ENCODE measurements around the gene UNC45B. TPM values are rescaled to one million over a fixed set of nuclear protein-coding genes. Genes with fewer than 3 reads are reported as not detected.
"Not testable (repeated sequence)": the region's sequence is repeated elsewhere in the genome, so short reads cannot be mapped to it uniquely, and the experiment has no call there.

The UNC45B gene
- total RNA-seq, 2 donors from 2014 or later, result not detected

DNA sequence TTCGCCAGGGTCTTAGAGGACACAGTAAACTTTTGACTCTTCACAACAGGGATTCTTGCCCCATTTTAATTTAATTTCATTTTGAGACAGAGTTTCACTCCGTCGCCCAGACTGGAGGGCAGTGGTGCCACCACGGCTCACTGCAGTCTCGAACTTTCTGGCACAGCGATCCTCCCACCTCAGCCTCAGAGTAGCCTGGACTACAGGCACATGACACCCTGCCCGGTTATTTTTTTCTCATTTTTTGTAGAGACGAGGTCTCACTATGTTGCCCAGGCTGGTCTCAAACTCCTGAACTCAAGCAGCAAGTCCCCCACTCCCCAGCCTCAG, 5.2 kb upstream of the UNC45B start:
- no peaks in the 10 kb centered on the region for H3K27me3 ChIP-seq
- TF ChIP-seq, protein P1, sequence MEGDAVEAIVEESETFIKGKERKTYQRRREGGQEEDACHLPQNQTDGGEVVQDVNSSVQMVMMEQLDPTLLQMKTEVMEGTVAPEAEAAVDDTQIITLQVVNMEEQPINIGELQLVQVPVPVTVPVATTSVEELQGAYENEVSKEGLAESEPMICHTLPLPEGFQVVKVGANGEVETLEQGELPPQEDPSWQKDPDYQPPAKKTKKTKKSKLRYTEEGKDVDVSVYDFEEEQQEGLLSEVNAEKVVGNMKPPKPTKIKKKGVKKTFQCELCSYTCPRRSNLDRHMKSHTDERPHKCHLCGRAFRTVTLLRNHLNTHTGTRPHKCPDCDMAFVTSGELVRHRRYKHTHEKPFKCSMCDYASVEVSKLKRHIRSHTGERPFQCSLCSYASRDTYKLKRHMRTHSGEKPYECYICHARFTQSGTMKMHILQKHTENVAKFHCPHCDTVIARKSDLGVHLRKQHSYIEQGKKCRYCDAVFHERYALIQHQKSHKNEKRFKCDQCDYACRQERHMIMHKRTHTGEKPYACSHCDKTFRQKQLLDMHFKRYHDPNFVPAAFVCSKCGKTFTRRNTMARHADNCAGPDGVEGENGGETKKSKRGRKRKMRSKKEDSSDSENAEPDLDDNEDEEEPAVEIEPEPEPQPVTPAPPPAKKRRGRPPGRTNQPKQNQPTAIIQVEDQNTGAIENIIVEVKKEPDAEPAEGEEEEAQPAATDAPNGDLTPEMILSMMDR (IDR thresholded peaks at IDR 0.05), result no peak

DNA sequence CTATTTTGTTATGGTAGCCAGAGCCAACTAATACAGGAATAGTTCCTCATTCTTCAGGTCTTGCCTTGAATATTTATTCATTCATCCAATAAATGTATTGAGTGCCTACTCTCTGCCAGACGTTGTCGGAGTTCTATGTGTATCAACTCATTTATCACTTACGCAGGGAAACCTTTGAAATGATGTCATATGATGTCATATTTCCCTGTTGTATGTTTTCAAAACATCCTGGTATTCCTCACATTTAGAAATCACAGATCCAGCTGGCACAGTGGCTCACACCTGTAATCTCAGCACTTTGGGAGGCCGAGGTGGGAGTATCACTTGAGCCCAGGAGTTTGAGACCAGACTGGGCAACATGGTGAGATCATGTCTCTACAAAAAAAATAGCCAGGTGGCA, 2.8 kb upstream of the UNC45B start:
- Histone ChIP-seq H3K36me3 (no peaks in the 10 kb centered on the region), H3K9ac (ENCODE audit: low read depth in 2 of 2, low read length in 2 of 2) (no peak overlapping the region), H3K4me3 (no peak overlapping the region), H3K27ac (no peak overlapping the region), H3K9me3 (no peaks in the 10 kb centered on the region), H3K4me1 (no peaks in the 10 kb centered on the region), H3K27me3 (no peaks in the 10 kb centered on the region)
- no peak for DNase-seq
- intact Hi-C loops (cut with DNase I), result no loop called here
- TF ChIP-seq, protein P1 (IDR thresholded peaks at IDR 0.05), result no peak

More for the DNA sequence above, 5.2 kb upstream of the UNC45B start:
- peak overlapping the region in 1 of 2 donors; percentile 91 for H3K9ac ChIP-seq (ENCODE audit: low read depth in 2 of 2, low read length in 2 of 2)
- no peak overlapping the region for H3K27ac ChIP-seq
- no peaks in the 10 kb centered on the region for H3K4me1 ChIP-seq
- no peak for DNase-seq
- intact Hi-C loops (cut with DNase I), result no loop called here
- H3K9me3 ChIP-seq, result no peaks in the 10 kb centered on the region
- H3K36me3 ChIP-seq, result no peaks in the 10 kb centered on the region
- no peak overlapping the region for H3K4me3 ChIP-seq

DNA sequence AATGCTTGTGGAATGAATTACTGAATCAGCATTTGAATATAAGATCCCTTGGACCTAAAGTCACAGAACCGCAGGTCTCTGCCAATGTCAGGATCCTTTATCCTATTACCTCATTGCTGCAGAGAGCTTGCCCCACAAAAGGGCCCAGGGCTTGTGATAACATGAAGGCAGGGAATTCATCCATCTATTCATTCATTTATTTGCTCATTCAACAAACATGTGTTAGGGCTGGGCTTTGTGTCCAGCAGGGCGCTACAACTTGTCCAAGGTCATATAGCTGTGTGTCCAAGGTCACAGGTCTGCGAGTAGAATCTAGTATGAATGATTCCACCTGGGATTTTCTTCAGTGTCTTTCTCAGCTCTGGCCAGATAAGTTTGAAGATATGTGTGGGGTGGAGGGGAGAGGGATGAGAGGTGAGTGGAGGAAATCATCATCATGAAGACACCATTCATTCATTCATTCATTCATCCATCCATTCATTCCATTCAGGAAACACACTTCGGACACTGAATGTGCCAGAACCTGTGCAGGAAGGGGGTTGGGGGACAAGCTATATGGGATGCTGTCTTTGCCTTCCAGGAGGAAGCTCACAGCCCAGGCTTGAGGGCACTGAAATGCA, 1.3 kb upstream of the UNC45B start:
- H3K9ac ChIP-seq (ENCODE audit: low read depth in 2 of 2, low read length in 2 of 2), result no peak overlapping the region
- intact Hi-C loops (cut with DNase I), result no loop called here
- DNase-seq, result no peak
- H3K27me3 ChIP-seq, result no peaks in the 10 kb centered on the region
- H3K36me3 ChIP-seq, result no peaks in the 10 kb centered on the region
- TF ChIP-seq, protein P1 (IDR thresholded peaks at IDR 0.05), result no peak
- H3K27ac ChIP-seq, result no peak overlapping the region
- H3K9me3 ChIP-seq, result no peaks in the 10 kb centered on the region
- H3K4me3 ChIP-seq, result no peak overlapping the region
- no peaks in the 10 kb centered on the region for H3K4me1 ChIP-seq

DNA sequence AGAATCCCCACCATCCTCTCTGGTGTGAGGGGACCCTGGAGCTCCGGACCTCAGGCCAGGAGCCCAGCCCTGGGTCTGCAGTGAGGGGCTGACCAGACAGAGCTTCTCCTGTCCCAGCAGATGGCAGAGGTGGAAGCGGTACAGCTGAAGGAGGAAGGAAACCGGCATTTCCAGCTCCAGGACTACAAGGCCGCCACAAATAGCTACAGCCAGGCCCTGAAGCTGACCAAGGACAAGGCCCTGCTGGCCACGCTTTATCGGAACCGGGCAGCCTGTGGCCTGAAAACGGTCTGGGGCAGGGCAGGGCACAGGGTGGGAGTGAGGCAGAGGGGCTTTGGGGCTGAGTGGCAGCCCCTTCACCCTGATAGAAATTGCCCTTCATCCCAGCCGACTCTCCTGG, 527 bp downstream of the UNC45B start:
- Histone ChIP-seq H3K27ac (no peak overlapping the region), H3K9me3 (no peaks in the 10 kb centered on the region), H3K36me3 (no peaks in the 10 kb centered on the region), H3K4me1 (no peaks in the 10 kb centered on the region), H3K27me3 (no peaks in the 10 kb centered on the region), H3K9ac (ENCODE audit: low read depth in 2 of 2, low read length in 2 of 2) (no peak overlapping the region), H3K4me3 (no peak overlapping the region)
- intact Hi-C loops (cut with DNase I), result no loop called here
- TF ChIP-seq, protein P1 (IDR thresholded peaks at IDR 0.05), result no peak
- DNase-seq, result no peak

DNA sequence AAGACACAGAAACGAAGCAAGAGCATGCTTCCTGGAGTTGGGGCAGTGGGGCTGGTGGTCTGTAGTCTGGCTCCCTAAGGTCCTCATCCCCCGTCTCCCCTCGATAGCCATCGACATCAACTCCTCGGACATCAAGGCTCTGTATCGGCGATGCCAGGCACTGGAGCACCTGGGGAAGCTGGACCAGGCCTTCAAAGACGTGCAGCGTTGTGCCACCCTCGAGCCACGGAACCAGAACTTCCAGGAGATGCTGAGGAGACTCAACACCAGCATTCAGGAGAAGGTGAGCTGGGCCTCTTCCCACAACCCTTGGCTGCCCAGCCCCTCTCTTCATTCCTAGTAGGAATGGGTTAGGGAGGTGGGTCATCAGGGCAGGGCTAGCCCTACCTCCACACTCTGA, 2.3 kb downstream of the UNC45B start:
- H3K9me3 ChIP-seq, result no peaks in the 10 kb centered on the region
- H3K27ac ChIP-seq, result no peak overlapping the region
- intact Hi-C loops (cut with DNase I), result no loop called here
- H3K36me3 ChIP-seq, result no peaks in the 10 kb centered on the region
- TF ChIP-seq, protein P1 (IDR thresholded peaks at IDR 0.05), result no peak
- no peak for DNase-seq
- no peaks in the 10 kb centered on the region for H3K27me3 ChIP-seq
- H3K9ac ChIP-seq (ENCODE audit: low read depth in 2 of 2, low read length in 2 of 2), result no peak overlapping the region
- H3K4me3 ChIP-seq, result no peak overlapping the region
- no peaks in the 10 kb centered on the region for H3K4me1 ChIP-seq

DNA sequence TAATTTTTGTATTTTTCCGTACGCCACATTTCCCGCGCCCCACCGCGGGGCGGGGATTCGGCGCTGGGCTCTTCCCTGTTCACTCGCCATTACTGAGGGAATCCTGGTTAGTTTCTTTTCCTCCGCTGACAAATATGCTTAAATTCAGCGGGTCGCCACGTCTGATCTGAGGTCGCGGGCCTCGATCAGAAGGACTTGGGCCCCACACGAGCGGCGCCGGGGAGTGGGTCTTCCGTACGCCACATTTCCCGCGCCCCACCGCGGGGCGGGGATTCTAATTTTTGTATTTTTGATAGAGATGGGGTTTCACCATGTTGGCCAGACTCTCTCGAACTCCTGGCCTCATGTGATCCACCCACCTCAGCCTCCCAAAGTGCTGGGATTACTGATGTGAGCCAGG, 3.5 kb downstream of the UNC45B start:
- intact Hi-C loops (cut with DNase I), result not testable (repeated sequence)

More for the DNA sequence above, 3.5 kb downstream of the UNC45B start:
- not testable (repeated sequence) for H3K9ac ChIP-seq (ENCODE audit: low read depth in 2 of 2, low read length in 2 of 2); H3K4me1 ChIP-seq; H3K4me3 ChIP-seq; H3K9me3 ChIP-seq; H3K36me3 ChIP-seq; H3K27ac ChIP-seq; H3K27me3 ChIP-seq; DNase-seq

All from colonic mucosa (tissue), 4 donors.